Neural cell (in vitro differentiated cells): ENCODE results near the gene FKBP1A. TPM values are rescaled to one million over a fixed set of nuclear protein-coding genes. Genes with fewer than 3 reads are reported as not detected.

ENCODE experiments used
- H2AFZ ChIP-seq: fragments of 200-600, 300-800 bp; sonication (generic), shearing (Covaris generic); 2 replicates; pipeline ENCODE4 v1.6.0; 2014; ENCODE audit warnings: low read depth, mild to moderate bottlenecking, antibody characterized with exemption, low read length, moderate library complexity
- H3F3A ChIP-seq: fragments of 200-600 bp; shearing (Covaris generic); 2 replicates; pipeline ENCODE4 v1.6.1; 2016; ENCODE audit warnings: mild to moderate bottlenecking, moderate library complexity, mixed read lengths, antibody characterized with exemption, low read length; ENCODE audit not compliant: insufficient read depth, poor library complexity, severe bottlenecking
- H3K27ac ChIP-seq: fragments of 200-600, 300-800 bp; sonication (generic), shearing (Covaris generic); 2 replicates; pipeline ENCODE4 v1.5.1; 2014; ENCODE audit warnings: mild to moderate bottlenecking, low read length, moderate library complexity
- H3K27me3 ChIP-seq: fragments of 300-800, 200-600 bp; sonication (generic), shearing (Covaris generic); 2 replicates; pipeline ENCODE4 v1.6.0; 2014; ENCODE audit warnings: mild to moderate bottlenecking, low read depth, low read length, moderate library complexity; ENCODE audit not compliant: insufficient read depth
- H3K36me3 ChIP-seq: fragments of 300-800, 200-600 bp; sonication (generic), shearing (Covaris generic); 2 replicates; pipeline ENCODE4 v1.5.1; 2014; ENCODE audit warnings: mild to moderate bottlenecking, antibody characterized with exemption, low read length, moderate library complexity; ENCODE audit not compliant: insufficient read depth
- H3K4me2 ChIP-seq: fragments of 300-800, 200-600 bp; sonication (generic), shearing (Covaris generic); 2 replicates; pipeline ENCODE4 v1.6.0; 2014; ENCODE audit warnings: mild to moderate bottlenecking, low read length
- H3K4me3 ChIP-seq: fragments of 300-800, 200-600 bp; sonication (generic), shearing (Covaris generic); 2 replicates; pipeline ENCODE4 v1.5.1; 2014; ENCODE audit warnings: mild to moderate bottlenecking, low read length, moderate library complexity
- H3K79me2 ChIP-seq: fragments of 200-600 bp; shearing (Covaris generic); replicated peaks from 2 replicates; pipeline ENCODE4 v1.6.0; 2014; ENCODE audit warnings: mild to moderate bottlenecking, low read length, moderate library complexity; ENCODE audit not compliant: insufficient read depth
- H3K9ac ChIP-seq: fragments of 300-800, 200-600 bp; sonication (generic), shearing (Covaris generic); 2 replicates; pipeline ENCODE4 v1.6.1; 2016; ENCODE audit warnings: mild to moderate bottlenecking, low read length, mixed read lengths
- H3K9me2 ChIP-seq: fragments of 200-600 bp; shearing (Covaris generic); 2 replicates; pipeline ENCODE4 v1.6.1; 2016; ENCODE audit warnings: mild to moderate bottlenecking, low read length, mixed read lengths; ENCODE audit not compliant: insufficient read depth
- H3K9me3 ChIP-seq: fragments of 200-600, 300-800 bp; sonication (generic), shearing (Covaris generic); 2 replicates; pipeline ENCODE4 v1.6.1; 2016; ENCODE audit warnings: mild to moderate bottlenecking, mixed run types, low read length, moderate library complexity, mixed read lengths
- H4K20me1 ChIP-seq: fragments of 200-600 bp; shearing (Covaris generic); 2 replicates; pipeline ENCODE4 v1.6.1; 2016; ENCODE audit warnings: mild to moderate bottlenecking, mixed run types; ENCODE audit not compliant: insufficient read depth
- CTCF ChIP-seq: fragments of 450-650 bp; IDR thresholded peaks from 2 replicates; pipeline ENCODE4 v1.5.1; 2014; ENCODE audit warnings: antibody characterized with exemption, mild to moderate bottlenecking, moderate library complexity; ENCODE audit not compliant: poor library complexity, severe bottlenecking
- EP300 ChIP-seq: fragments of 450-650 bp; conservative IDR thresholded peaks from 2 replicates; pipeline ENCODE4 v1.6.1; 2014; ENCODE audit warnings: antibody characterized with exemption, mild to moderate bottlenecking, moderate library complexity; ENCODE audit not compliant: poor library complexity, severe bottlenecking
- EZH2 ChIP-seq: fragments of 200-600, 300-800 bp; shearing (Covaris generic), sonication (generic); IDR thresholded peaks from 2 replicates; pipeline ENCODE4 v1.6.1; 2014; ENCODE audit warnings: antibody characterized with exemption, low read length, borderline replicate concordance, mild to moderate bottlenecking; ENCODE audit not compliant: insufficient read depth, poor library complexity, severe bottlenecking
- MXI1 ChIP-seq: fragments of 450-650 bp; conservative IDR thresholded peaks from 2 replicates; pipeline ENCODE4 v1.6.1; 2014; ENCODE audit warnings: antibody characterized with exemption, mild to moderate bottlenecking; ENCODE audit not compliant: poor library complexity, severe bottlenecking
- POLR2AphosphoS5 ChIP-seq: IDR thresholded peaks from 2 replicates; pipeline ENCODE4 v1.6.1; 2012
- RAD21 ChIP-seq: fragments of 450-650 bp; conservative IDR thresholded peaks from 2 replicates; pipeline ENCODE4 v1.6.1; 2014; ENCODE audit warnings: antibody characterized with exemption, mild to moderate bottlenecking, moderate library complexity
- REST ChIP-seq: IDR thresholded peaks from 2 replicates; pipeline ENCODE4 v1.6.1; 2012; ENCODE audit warnings: borderline replicate concordance
- SMC3 ChIP-seq: fragments of 450-650 bp; conservative IDR thresholded peaks from 2 replicates; pipeline ENCODE4 v1.6.1; 2014; ENCODE audit warnings: antibody characterized with exemption, mild to moderate bottlenecking, moderate library complexity; ENCODE audit not compliant: poor library complexity
- TAF1 ChIP-seq: IDR thresholded peaks from 2 replicates; pipeline ENCODE4 v1.6.1; 2012; ENCODE audit warnings: low read depth
- polyA plus RNA-seq: library from polyadenylated mRNA; depleted of rRNA; stranded (reverse); fragments of >200 nt; gene quantifications from 2 replicates; pipeline ENCODE4 v1.2.3, GENCODE V29; 2014

Gene FKBP1A
- polyA plus RNA-seq, 1 donor from 2014 or later = 150 TPM

- Histone ChIP-seq H3F3A (no peaks in the 10 kb centered on the region), H3K79me2 (peaks cover 52% of the 10 kb centered on the region), H3K36me3 (no peaks in the 10 kb centered on the region), H2AFZ (no peak overlapping the region), H4K20me1 (no peaks in the 10 kb centered on the region), H3K9me3 (no peaks in the 10 kb centered on the region), H3K27me3 (peaks cover 17% of the 10 kb centered on the region), H3K27ac (no peak overlapping the region), H3K9ac (peak overlapping the region; percentile 83), H3K4me2 (peak overlapping the region; percentile 70), H3K9me2 (no peaks in the 10 kb centered on the region), H3K4me3 (peak overlapping the region; percentile 82)
- TF ChIP-seq EZH2 (no peak), RAD21 (no peak), SMC3 (no peak), REST (no peak), MXI1 (no peak), TAF1 (no peak), CTCF (no peak), EP300 (no peak), POLR2AphosphoS5 (no peak)
Observed at GRCh38 chr20:1391640-1392442, 1.0 kb downstream of the FKBP1A start.

GRCh38 chr20:1390581-1391403 lies 2.1 kb downstream of the FKBP1A start:
- H2AFZ ChIP-seq = no peak overlapping the region
- TF ChIP-seq EZH2 (no peak), MXI1 (no peak), RAD21 (no peak), POLR2AphosphoS5 (no peak), CTCF (no peak), EP300 (no peak), REST (no peak), TAF1 (no peak), SMC3 (no peak)
- H3F3A ChIP-seq = no peaks in the 10 kb centered on the region
- H3K4me2 ChIP-seq = peak overlapping the region; percentile 70
- H3K27ac ChIP-seq = no peak overlapping the region
- no peaks in the 10 kb centered on the region for H3K9me3 ChIP-seq
- no peaks in the 10 kb centered on the region for H3K36me3 ChIP-seq
- H3K9ac ChIP-seq = no peak overlapping the region
- H4K20me1 ChIP-seq = no peaks in the 10 kb centered on the region
- peak overlapping the region; percentile 82 for H3K4me3 ChIP-seq
- peaks cover 62% of the 10 kb centered on the region for H3K79me2 ChIP-seq
- peaks cover 10% of the 10 kb centered on the region for H3K27me3 ChIP-seq
- H3K9me2 ChIP-seq = no peaks in the 10 kb centered on the region
